Smooth muscle cell of the brain vasculature (primary cell): ENCODE results near the gene GAK.

Experiments used
- DNase-seq: peaks from one replicate; pipeline ENCODE4 v3.0.0-alpha.2; 2012; ENCODE audit warnings: low read depth, low spot score

Gene GAK

DNA sequence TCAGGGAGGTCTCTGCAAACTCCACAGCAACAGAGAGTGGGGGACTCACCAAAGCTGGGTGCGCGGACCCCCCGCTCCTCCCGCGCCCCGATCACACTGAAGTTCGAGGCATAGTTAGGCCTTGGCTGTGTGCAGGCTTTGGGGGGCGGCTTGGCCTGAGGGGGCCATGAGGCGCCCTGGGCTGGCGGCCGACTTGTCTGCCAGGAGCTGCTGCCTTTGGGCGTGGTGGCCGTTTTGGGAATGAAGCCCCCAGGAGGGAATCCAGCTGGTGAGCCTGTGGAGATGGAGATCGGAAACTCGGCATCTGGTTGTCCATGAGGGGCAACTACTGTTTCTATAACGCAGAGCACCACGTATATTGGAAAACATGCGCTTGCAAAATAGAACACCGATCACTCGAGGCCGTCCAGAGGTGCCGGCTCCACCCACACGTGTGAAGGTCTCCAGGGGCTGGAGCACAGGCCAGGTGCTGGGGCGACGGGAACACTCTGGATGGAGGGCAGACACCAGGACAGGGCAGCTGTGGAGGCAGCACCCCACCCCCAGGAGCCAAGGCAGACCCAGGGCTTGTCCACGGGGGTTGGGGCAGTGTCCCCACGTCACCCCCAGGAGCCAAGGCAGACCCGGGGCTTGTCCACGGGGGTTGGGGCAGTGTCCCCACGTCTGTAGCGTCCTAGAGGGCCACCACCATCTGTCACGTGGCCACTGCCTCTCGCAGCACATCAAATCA, 80.2 kb downstream of the GAK start:
- no peak for DNase-seq

DNA sequence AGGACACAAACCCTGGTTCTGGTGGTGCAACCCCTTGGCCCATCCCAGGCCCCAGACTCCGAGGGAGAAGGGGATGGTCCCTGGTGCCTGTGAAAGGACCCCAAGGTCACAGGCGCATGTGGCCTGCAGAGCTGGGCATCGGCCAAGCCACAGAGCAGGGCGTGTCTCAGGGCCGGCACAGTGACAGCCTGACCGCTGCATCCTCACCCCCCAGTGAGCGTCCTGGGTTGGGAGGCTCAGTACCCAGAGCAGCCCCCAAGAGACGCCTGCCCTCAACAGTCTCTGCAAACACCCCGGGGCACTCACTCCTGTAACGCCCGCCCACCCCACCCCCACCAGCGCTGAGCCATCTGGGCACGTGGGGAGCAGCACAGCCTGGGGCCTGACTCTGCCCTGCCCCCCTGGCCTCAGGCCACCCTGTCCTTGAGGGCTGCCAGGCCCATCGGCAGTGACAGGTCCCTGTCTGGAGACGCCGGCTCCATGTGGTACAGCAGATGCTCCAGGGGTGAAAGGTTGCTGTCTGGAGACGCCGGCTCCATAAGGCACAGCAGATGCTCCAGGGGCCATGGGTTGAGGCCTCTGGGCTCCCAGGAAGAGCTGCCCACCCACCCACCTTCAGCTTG, 81.7 kb downstream of the GAK start:
- DNase-seq = no peak

- no peak for DNase-seq
Observed at GRCh38 chr4:849478-850175, 82.5 kb downstream of the GAK start.

- DNase-seq = no peak
Observed at GRCh38 chr4:848803-849477, 83.2 kb downstream of the GAK start.

GRCh38 chr4:848307-848691, 83.8 kb downstream of the GAK start:
- no peak for DNase-seq

- no peak for DNase-seq
Observed at GRCh38 chr4:845836-846251, 86.3 kb downstream of the GAK start.

GRCh38 chr4:845233-845835, 86.8 kb downstream of the GAK start:
- DNase-seq = no peak

DNA sequence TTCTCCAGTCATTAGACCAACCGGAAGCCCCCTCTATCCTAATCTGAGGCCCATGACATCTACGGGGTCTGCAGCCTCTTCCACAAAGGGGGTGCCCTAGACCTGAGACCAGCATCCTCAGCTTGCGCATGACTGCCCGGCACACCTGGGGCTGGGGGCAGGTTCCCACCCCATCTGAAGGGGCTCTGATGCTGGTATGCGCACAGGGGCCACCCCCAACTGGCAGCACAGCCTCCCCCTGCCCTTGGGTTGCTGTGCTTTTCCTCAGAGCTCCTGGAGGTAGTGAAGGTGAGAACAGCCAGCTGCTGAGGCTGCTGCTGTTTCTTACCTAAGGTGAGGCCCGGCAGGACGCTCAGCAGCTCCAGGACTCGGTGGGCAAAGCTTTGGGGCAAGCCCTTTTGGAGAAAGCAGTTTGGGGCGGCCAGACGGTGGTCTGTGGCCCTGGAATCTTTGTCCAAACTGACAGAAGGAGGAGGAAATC, 87.3 kb downstream of the GAK start:
- no peak for DNase-seq

DNA sequence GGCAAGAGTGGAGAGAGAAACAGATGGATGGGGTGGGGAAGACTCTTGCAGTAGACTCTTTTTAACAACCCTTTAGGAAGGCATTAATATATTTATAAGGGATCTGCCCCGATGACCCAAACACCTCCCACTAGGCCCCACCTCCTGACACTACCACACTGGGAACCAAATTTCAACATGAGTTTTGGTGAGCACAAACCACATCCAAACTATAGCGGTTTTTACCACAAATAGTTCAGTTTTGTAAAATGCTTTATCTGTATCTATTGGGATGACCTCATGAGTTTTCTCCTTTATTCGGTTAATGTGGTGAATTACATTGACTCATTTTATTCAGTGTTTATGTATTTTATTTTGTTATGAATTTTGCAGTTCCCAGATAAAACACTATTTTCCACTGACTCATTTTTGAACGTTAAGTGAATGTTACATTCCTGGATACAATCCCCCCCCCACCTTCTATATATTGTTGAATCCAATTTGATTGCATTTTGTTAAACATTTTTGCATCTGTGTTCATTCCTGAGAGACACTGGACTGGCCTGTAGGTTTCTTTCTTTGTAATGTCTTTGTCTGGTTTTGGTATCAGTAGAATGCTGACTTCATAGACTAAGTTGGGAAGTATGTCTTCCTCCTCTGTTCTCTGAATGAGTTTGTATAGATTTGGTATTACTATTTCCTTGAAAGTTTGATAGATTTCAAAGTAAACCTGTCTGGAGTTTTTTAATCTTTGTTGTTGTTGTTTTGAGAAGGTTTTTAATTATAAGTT, 92.3 kb downstream of the GAK start:
- DNase-seq = no peak

DNA sequence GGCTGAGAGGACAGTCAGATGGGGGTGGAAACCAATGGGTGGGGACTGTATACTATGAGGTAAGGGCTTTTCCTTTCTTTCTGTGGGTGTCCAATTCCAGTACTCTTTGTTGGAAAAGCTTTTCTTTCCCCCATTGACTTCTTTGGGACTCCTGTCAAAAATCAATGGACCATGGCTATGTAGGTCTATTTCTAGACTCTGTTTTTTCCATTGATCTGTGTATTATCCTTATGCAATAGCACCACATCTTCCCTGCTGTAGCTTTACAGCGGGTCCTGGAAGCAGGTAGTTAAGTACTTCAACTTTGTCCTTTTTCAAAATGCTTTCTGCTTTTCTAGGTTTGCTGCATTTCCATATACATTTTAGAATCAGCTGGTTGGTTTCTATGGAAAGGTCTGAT, 94.3 kb downstream of the GAK start:
- no peak for DNase-seq

DNA sequence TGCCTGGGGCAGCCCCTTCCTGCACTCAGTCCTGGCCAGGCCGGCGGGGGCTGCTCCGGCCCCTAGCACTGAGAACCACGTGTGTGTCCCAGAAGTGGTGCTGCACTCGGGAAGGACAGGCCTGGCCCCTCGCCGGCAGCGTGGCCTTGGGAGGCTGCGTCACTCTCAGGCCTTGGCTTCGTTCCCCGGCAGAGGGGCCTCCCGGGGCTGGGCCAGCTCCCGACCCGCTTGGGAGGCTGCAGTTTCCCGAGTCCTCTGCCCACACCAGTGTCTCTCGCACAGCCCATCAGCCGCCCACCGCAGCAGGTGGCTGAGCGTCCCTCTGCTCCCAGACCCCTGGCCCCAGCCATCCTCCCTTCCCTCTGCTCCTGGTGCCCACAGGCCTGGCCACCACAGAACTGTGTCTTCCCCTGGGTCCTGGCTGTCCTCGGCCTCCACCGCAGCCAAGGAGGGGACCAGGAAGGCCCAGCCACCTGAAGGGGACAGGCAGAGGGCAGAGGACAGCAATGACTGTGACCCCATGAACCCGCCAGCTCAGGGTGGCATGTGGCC, 95.3 kb downstream of the GAK start:
- no peak for DNase-seq

GRCh38 chr4:836003-836511, 96.1 kb downstream of the GAK start:
- no peak for DNase-seq

DNA sequence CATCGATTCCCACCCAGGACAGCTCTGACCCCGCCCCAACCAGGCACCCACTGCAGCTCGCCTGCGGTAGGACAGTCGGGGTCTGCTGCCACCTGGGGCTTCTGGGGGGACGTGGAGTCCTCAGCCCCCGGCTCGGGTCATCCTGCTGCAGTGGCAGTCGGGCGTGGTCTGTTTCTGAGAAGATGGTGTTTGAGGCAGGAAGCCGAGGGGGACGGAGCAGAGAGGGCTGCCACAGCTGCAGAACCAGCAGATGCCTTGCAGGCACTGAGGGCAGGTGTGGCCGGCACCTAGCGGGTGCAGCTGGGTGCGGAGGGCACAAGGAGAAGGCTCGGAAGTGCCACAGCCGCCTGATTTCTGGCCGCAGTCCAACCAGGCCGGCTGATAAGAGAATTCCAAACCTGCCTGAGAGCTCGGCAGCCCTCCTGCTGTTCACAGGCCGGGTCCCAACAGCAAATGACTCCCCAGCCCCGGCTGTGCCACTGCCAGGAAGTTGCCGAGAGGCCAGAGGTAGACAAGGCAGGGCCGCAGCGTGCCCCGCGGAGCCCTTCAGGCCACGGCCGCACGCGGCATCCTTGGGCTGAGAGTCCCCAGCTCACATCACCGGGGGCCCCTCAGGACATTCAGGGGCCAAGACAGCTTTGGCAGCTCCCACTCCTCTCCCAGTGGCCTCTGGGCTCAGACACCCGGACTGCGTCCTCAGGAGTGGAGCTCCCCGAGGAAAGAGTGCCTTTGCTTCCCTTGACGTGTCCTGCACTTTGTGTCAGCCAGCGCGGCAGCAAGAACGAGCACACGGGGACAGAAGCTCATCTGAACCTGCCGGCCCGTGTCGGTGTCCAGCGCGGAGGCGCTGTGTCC, 96.7 kb downstream of the GAK start:
- no peak for DNase-seq

GRCh38 chr4:834368-835147, 97.6 kb downstream of the GAK start:
- DNase-seq = no peak

GRCh38 chr4:833731-834367, 98.3 kb downstream of the GAK start:
- no peak for DNase-seq

DNA sequence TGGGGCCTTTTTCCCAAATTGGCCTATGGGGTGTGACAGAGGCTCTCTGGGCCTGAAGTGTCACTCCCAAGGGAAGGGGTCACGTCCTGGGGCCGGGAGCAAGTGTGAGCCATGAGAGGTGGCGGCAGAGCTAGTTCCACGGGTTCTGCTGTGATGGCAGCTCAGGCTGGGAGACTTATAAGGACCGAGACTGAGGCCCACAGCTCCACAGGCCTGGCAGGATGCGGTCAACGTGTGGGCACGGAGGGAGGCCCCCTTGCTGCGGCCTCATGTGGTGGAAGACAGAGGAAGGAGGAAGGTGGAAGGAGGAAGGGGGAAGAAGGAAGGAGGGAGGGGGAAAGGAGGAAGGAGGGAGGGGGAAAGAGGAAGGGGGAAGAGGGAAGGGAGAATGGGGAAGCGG, 99.0 kb downstream of the GAK start:
- DNase-seq = no peak

DNA sequence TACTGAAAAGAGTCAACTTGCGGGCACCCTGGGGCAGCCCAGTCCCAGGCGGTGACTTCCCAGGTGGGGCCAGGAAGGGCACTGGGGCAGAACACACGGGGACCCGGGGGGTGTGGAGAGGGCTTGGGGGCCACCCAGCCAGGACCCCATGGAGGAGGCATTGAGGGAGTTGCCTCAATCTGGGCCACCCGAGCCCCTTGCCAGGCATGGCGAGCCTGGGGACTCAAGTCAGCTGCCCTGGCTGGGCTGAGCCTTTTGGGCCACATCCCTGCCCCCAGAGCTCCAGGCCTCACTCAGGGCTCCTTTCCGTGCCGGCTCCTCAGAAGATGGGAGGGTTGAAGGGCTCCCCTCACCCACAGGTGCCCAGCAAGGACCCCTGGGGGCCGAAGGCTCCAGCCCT, 99.6 kb downstream of the GAK start:
- DNase-seq = no peak

DNA sequence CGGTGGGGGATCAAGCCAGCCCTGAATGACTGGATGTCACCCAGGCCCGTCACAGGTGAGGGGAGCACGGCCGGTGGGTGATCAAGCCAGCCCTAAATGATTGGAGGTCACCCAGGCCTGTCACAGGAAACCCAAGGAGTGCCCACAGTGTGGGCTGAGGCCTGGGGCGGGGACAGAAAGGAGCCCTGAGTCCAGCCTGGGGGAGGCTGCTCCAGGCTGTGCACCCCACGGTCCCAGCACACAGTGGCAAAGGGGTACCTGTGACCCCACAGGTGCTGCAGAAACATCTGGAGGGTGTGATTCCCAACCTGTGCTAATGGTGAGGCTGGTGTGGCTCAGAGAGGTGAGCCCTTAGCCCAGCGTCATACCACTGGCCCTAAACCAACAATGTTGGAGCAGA, 100.0 kb downstream of the GAK start:
- DNase-seq = no peak

GRCh38 chr4:831483-831805, 100.7 kb downstream of the GAK start:
- DNase-seq = no peak
